Measurements from ENCODE around the gene NANOS3. TPM values are rescaled to one million over a fixed set of nuclear protein-coding genes. Genes with fewer than 3 reads are reported as not detected.

The NANOS3 gene
- total and polyA plus RNA-seq, 9 of the 15 experiments (the other 6 are each of a cell fraction or from before 2014, with no cell fraction given), result not detected

GRCh38 chr19:13880059-13881043 lies 3.4 kb downstream of the NANOS3 start (continued):
- TF ChIP-seq, protein P1, sequence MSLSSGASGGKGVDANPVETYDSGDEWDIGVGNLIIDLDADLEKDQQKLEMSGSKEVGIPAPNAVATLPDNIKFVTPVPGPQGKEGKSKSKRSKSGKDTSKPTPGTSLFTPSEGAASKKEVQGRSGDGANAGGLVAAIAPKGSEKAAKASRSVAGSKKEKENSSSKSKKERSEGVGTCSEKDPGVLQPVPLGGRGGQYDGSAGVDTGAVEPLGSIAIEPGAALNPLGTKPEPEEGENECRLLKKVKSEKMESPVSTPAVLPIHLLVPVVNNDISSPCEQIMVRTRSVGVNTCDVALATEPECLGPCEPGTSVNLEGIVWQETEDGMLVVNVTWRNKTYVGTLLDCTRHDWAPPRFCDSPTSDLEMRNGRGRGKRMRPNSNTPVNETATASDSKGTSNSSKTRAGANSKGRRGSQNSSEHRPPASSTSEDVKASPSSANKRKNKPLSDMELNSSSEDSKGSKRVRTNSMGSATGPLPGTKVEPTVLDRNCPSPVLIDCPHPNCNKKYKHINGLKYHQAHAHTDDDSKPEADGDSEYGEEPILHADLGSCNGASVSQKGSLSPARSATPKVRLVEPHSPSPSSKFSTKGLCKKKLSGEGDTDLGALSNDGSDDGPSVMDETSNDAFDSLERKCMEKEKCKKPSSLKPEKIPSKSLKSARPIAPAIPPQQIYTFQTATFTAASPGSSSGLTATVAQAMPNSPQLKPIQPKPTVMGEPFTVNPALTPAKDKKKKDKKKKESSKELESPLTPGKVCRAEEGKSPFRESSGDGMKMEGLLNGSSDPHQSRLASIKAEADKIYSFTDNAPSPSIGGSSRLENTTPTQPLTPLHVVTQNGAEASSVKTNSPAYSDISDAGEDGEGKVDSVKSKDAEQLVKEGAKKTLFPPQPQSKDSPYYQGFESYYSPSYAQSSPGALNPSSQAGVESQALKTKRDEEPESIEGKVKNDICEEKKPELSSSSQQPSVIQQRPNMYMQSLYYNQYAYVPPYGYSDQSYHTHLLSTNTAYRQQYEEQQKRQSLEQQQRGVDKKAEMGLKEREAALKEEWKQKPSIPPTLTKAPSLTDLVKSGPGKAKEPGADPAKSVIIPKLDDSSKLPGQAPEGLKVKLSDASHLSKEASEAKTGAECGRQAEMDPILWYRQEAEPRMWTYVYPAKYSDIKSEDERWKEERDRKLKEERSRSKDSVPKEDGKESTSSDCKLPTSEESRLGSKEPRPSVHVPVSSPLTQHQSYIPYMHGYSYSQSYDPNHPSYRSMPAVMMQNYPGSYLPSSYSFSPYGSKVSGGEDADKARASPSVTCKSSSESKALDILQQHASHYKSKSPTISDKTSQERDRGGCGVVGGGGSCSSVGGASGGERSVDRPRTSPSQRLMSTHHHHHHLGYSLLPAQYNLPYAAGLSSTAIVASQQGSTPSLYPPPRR (CRISPR knock-in tag; IDR thresholded peaks at IDR 0.05; ENCODE audit: borderline replicate concordance), result peak; percentile 73; the same call in 1 of the 2 replicates
- peak; percentile 34 for TF ChIP-seq POU5F1 (IDR thresholded peaks at IDR 0.05; ENCODE audit: borderline replicate concordance, low read depth, low read length, partially characterized antibody)
- peak; percentile 60 for TF ChIP-seq POLR2A (conservative IDR thresholded peaks at IDR 0.05)
- no peak for TF ChIP-seq HDAC6 (IDR thresholded peaks at IDR 0.05; ENCODE audit: low read depth, low read length)
- no peak for TF ChIP-seq SIX5 (IDR thresholded peaks at IDR 0.05; ENCODE audit: borderline replicate concordance in 1 of 2, insufficient read depth in 1 of 2, low read depth in 1 of 2, low read length in 2 of 2)
- TF ChIP-seq ATF7 (IDR thresholded peaks at IDR 0.05), result peak; percentile 94
- peak; percentile 92 for TF ChIP-seq SMAD4 (CRISPR knock-in tag; conservative IDR thresholded peaks at IDR 0.05)
- TF ChIP-seq SMARCC2 (IDR thresholded peaks at IDR 0.05; ENCODE audit: low read depth), result peak; percentile 54
- peak; percentile 14; the same call in 1 of the 2 replicates for TF ChIP-seq ZBTB17 (CRISPR knock-in tag; IDR thresholded peaks at IDR 0.05)
- TF ChIP-seq, protein P2, sequence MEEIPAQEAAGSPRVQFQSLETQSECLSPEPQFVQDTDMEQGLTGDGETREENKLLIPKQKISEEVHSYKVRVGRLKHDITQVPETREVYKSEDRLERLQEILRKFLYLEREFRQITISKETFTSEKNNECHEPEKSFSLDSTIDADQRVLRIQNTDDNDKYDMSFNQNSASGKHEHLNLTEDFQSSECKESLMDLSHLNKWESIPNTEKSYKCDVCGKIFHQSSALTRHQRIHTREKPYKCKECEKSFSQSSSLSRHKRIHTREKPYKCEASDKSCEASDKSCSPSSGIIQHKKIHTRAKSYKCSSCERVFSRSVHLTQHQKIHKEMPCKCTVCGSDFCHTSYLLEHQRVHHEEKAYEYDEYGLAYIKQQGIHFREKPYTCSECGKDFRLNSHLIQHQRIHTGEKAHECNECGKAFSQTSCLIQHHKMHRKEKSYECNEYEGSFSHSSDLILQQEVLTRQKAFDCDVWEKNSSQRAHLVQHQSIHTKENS (CRISPR knock-in tag; IDR thresholded peaks at IDR 0.05), result no peak
- no peak for TF ChIP-seq PBX2 (CRISPR knock-in tag; IDR thresholded peaks at IDR 0.05; ENCODE audit: low read depth)
- 0 out of 2 replicates have a peak, but pooled peaks have one; percentile 28 for TF ChIP-seq PBX2 (tag; conservative IDR thresholded peaks at IDR 0.05; ENCODE audit: low read depth)
- TF ChIP-seq CBFB (CRISPR knock-in tag; IDR thresholded peaks at IDR 0.05), result peak; percentile 22; the same call in 1 of the 2 replicates
- TF ChIP-seq PPARD (CRISPR knock-in tag; IDR thresholded peaks at IDR 0.05), result no peak
- TF ChIP-seq RBM25 (IDR thresholded peaks at IDR 0.05; ENCODE audit: low read depth, low read length, severe bottlenecking), result no peak
- TF ChIP-seq CC2D1A (IDR thresholded peaks at IDR 0.05), result peak; percentile 90; the same call in 1 of the 2 replicates
